HG03354 (cell line): ENCODE data around the gene PSAPL1.

Experiments
- ATAC-seq: cut with Tn5 transposase; IDR thresholded peaks from one replicate; pipeline ENCODE4 v1.9.1; 2021; ENCODE audit warnings: mild to moderate bottlenecking; ENCODE audit not compliant: unreplicated experiment, poor library complexity, severe bottlenecking

PSAPL1 gene

DNA sequence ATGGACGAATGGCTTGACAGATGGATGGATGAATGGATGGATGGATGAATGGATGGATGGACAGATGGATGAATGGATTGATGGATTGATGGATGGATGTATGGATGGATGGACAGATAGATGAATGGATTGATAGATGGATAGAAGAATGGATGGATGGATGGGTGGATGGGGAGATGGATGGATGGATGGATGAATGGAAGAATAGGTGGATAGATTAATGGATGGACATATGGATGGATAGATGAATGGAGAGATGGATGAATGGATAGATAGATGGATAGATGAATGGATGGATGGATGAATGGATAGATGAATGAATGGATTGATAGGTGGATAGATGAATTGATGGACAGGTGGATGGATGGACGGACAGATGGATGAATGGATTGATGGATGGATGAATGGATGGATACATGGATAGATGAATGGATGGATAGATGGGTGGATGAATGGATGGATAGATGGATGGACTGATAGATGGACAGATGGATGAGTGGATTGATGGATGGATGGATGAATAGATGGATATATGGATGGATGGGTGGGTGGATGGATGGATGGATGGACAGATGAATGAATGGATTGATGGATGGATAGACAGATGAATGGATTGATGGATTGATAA is 33.9 kb downstream of the PSAPL1 start:
- no peak for ATAC-seq

GRCh38 chr4:7399440-7400234 is 35.1 kb downstream of the PSAPL1 start:
- ATAC-seq, result no peak

GRCh38 chr4:7398788-7399439 is 35.8 kb downstream of the PSAPL1 start:
- ATAC-seq, result no peak

GRCh38 chr4:7398104-7398423 is 36.7 kb downstream of the PSAPL1 start:
- no peak for ATAC-seq

DNA sequence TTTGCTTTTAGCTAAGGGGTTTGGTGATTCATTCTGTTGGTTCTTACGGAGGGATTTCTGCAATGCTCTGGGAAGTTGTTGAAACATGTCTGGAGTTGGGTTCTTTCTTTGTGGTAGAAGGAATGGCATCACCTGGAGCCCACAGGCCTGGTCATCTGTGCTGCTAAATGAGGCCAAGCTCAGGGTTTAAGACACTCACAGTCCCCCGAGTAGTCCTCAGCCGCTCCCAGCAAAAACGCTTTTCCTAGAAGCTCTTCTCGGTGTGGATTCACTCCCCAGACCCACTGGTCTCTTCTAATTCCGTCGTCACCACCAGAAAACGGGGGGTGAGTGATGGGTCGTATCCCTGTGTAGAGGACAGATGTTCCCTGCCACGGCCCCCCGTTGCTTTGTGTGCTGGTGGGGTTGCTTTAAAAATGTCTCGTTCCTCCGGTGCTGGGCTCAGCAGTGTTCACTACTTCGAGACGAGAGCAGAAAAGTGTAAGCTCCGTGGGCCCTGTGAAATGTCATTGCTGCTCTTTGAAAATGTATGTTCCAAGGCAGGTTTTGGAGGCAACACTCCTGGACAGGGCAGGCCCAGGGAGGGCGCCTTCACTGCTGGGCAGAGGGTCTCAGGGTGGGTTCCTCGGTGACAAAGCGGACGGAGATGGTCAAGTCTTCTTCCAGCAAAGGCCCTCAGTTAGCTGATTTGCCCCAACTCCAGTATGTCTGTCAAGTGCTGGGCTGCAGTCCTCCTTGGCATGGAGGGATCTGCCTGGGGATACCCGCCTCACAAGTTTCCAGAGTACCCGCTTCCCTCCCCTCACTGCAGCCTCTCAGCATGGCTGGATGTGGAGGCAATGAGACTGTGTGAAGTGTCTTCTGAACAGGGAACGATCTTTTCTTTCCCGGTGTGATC is 37.3 kb downstream of the PSAPL1 start:
- no peak for ATAC-seq

DNA sequence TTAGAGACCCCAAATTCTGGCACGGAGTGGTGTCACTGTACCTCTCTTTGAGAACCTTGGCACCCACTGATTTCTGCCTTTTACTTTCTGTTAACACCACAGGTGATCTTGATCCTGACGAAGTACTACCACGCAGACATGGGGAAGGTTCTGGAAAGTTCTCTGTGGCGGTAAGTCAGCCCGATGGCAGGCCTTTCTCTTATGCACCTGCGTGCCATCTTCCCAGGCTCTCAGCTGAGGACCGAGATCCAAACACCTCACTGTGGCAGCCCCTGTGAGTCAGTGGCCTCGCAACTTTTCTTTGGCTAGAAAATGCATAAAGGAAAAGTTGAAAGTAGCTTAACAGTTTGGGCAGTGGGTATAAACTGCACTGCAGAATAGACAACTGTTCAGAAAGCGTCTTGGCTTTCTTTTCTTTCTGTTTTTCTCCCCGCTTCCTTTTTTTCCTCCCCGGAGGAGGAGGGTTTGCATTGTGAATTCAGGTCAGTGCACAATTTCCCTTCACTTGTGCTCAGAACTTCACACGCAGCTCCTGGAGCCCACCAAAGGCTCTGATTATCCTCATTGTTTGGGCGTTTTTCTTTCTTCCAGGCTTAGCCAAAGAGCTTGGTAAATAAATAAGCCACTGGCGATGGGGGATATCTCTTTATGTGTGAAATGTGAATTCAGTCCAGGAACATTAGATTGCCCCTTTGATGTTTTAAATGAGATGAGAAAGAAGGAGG is 38.4 kb downstream of the PSAPL1 start:
- ATAC-seq, result no peak

DNA sequence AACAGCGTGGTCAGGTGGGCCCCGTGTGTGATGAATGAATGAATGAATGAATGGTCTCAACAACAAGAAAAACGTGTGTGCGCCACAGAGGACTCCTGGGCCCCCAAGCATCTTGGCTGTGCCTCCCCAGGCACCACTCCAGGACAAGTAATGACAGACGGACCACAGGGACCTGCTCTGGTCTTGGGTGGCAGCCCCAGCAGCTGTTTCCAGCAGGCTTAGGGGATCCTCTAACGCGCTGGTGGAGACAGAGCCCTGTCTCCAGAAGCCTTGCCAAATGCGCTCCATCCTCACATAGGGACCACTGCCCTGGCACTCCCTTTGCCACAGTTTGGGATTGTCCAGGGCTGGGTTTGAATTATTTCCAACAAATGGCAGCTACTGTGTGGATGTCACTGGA is 39.1 kb downstream of the PSAPL1 start:
- no peak for ATAC-seq

DNA sequence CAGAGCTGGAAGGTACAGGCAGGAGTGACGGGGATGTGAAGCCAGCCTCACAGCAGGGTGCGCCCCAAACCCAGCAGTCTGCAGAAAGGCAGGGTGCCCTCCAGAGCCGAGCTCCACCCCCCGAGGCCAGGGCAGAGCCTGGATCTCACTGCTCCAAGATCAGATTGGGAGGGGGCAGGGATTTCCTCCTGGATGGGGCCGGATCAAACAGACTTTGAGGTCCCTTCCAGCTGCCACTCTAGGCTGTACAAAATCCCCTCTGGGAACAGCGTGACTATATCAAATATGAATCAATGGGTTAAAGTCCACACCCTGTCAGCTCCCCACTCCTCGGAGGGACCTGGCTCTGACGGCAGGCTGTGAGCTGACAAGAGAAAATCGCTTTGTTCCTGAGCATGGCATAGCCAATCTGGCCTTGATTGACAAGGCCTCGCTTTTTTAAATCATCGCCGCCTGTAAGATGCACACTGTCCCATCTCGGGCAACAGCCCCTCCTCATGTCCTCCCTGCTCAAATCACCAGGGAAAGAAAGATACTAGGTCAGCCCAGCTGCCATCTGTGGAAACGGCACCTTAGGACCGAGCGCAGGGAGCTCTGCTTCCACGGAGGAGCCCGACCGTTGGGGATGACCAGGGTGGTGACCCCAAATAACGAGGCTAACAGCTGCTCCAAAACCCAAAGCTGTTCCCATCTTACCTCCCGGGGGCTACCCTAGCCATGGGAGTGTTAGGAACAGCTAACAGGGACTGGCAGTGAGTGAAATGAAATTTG is 39.9 kb downstream of the PSAPL1 start:
- no peak for ATAC-seq

- ATAC-seq, result no peak
Measured at GRCh38 chr4:7393601-7394575, 40.8 kb downstream of the PSAPL1 start.

- no peak for ATAC-seq
Measured at GRCh38 chr4:7392438-7393421, 42.0 kb downstream of the PSAPL1 start.

DNA sequence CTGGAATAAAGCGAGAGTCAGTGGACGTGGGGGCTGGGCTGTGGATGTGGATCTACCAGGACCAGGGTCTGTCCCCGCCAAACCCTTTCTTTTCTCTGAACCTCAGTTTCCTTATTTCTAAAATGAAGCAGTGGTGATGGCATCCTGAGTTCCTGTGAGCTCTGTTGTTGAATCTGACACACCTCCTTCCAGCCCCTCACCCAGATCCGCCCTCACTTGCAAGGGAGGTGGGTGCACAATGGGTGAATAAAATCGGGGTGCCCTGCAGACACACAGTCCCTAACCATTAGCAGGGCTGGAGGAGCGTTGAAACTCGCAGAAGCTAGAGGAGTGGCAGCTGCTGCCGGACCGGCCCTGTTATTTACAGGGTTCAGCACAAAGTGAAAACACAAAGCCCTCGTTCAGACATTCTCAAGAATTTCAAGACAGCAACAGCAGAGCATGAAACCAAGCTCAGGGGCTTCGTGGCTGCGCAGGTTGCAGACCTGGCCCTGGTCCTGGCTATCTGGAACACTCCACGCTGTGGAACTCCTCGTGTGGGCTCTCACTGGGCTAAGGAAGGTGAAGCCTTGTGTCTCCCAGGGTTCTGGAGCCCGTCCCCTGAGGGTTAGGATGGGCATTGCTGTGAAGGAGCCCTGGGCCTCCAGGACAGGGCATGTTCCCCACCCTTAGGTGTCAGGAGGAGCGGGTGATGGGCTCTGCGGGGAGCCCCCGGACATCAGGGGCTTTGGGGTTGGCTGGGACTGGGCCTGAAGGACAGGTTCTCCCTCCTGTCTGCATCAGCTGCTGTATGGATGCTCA is 42.9 kb downstream of the PSAPL1 start:
- ATAC-seq, result no peak

DNA sequence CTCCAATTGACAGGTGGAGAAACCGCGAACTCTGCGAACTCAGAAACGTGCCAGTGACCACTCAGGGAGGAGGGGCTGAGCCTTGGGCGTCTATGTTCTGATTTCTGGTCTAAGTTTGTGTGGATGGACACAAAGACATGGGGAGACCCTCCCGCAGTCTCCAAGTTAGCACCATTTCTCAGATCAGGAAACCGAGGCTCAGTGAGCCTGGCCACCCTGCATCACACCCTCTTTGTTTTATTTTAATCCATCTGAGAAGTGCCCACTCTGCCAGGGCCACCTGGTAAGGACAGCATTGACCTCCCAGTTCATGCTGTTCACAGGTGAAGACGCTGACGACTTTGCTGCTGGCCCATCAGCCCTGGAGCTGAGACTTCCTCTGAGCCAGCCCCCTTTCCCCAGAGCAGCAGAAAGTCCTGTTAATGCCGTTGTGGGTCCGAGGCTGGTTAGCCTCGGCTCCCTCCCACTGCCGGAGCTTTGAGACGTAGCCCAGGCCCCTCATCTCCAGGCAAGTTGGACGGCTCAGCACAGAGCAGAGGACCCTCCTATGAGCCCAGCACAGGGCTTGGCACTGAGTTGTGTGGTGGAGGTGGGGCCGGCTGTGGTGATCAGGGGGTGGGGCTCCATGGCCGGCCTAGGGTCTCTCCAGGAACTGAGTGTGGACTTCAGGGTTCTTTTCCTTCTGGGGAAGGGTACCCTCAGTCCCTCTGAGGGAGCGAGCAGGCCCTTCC is 43.7 kb downstream of the PSAPL1 start:
- no peak for ATAC-seq

GRCh38 chr4:7390336-7390735 is 44.4 kb downstream of the PSAPL1 start:
- ATAC-seq, result no peak

- no peak for ATAC-seq
Measured at GRCh38 chr4:7389719-7390118, 45.0 kb downstream of the PSAPL1 start.

DNA sequence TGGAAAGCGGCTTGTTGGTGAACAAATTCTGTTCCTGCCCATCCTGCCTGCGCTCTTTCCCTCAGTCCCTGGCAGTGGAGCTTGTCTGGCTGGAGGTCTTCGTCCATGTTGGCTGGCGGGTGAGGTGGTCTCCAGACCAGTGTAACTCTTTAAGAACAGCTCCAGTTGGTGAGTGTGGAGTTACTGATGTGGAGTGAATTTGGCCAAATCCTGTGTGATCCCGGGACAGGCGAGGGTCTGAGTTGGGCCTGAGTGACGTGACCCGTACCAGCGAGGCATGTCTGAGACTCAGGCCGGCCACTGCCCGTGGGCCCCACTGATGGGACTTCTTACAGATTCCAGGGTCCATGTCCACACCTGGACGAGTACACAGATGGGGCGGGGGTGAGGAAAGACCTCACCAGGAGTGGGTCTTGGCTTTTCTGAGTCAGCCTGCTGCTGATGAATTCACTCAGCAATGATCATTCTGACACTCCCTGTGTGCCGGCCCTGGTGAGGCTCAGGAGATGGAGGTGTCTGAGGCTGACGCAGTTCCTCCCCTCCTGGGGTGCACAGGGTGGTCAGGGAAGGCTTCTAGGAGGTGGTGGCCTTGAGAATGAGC is 45.5 kb downstream of the PSAPL1 start:
- ATAC-seq, result no peak
